ENCODE data around the gene GCAT. TPM values are rescaled to one million over a fixed set of nuclear protein-coding genes. Genes with fewer than 3 reads are reported as not detected.

The GCAT gene
- total and polyA plus RNA-seq, 2 of the 13 experiments (the other 11 are each of a cell fraction or from before 2014, with no cell fraction given), result 28.0 to 50.3 TPM

- no peak for TF ChIP-seq ARNT (IDR thresholded peaks at IDR 0.05)
- peak; percentile 45 for TF ChIP-seq SPEN (CRISPR knock-in tag; IDR thresholded peaks at IDR 0.05; ENCODE audit: low read depth)
- 0 out of 2 replicates have a peak, but pooled peaks have one; percentile 50 for TF ChIP-seq KLF9 (CRISPR knock-in tag; IDR thresholded peaks at IDR 0.05; ENCODE audit: low read depth)
- TF ChIP-seq, protein P1, sequence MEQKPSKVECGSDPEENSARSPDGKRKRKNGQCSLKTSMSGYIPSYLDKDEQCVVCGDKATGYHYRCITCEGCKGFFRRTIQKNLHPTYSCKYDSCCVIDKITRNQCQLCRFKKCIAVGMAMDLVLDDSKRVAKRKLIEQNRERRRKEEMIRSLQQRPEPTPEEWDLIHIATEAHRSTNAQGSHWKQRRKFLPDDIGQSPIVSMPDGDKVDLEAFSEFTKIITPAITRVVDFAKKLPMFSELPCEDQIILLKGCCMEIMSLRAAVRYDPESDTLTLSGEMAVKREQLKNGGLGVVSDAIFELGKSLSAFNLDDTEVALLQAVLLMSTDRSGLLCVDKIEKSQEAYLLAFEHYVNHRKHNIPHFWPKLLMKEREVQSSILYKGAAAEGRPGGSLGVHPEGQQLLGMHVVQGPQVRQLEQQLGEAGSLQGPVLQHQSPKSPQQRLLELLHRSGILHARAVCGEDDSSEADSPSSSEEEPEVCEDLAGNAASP (CRISPR knock-in tag; IDR thresholded peaks at IDR 0.05; ENCODE audit: borderline replicate concordance), result 0 out of 2 replicates have a peak, but pooled peaks have one; percentile 6
- TF ChIP-seq CERS6 (CRISPR knock-in tag; IDR thresholded peaks at IDR 0.05), result no peak
- peak; percentile 47; the same call in 1 of the 2 replicates for TF ChIP-seq NFKB2 (CRISPR knock-in tag; IDR thresholded peaks at IDR 0.05; ENCODE audit: borderline replicate concordance)
- TF ChIP-seq KLF11 (CRISPR knock-in tag; IDR thresholded peaks at IDR 0.05), result no peak
- TF ChIP-seq ADNP (CRISPR knock-in tag; IDR thresholded peaks at IDR 0.05), result no peak
- TF ChIP-seq ZNF276 (CRISPR knock-in tag; IDR thresholded peaks at IDR 0.05; ENCODE audit: low read depth), result no peak
- TF ChIP-seq ZNF841 (CRISPR knock-in tag; IDR thresholded peaks at IDR 0.05; ENCODE audit: borderline replicate concordance), result no peak; the same call in 1 of the 2 replicates
- TF ChIP-seq AKAP8 (CRISPR knock-in tag; IDR thresholded peaks at IDR 0.05), result 0 out of 2 replicates have a peak, but pooled peaks have one; percentile 38
- TF ChIP-seq SAP130 (CRISPR knock-in tag; IDR thresholded peaks at IDR 0.05; ENCODE audit: low read depth), result peak; percentile 48; the same call in 1 of the 2 replicates
- TF ChIP-seq HMG20A (CRISPR knock-in tag; IDR thresholded peaks at IDR 0.05; ENCODE audit: borderline replicate concordance), result no peak
- TF ChIP-seq ZEB1 (IDR thresholded peaks at IDR 0.05; ENCODE audit: insufficient replicate concordance, low read depth), result peak; percentile 34
- TF ChIP-seq IRX3 (CRISPR knock-in tag; IDR thresholded peaks at IDR 0.05; ENCODE audit: borderline replicate concordance, low read depth), result no peak
- TF ChIP-seq RARA (CRISPR knock-in tag; IDR thresholded peaks at IDR 0.05), result no peak
- TF ChIP-seq, protein P2, sequence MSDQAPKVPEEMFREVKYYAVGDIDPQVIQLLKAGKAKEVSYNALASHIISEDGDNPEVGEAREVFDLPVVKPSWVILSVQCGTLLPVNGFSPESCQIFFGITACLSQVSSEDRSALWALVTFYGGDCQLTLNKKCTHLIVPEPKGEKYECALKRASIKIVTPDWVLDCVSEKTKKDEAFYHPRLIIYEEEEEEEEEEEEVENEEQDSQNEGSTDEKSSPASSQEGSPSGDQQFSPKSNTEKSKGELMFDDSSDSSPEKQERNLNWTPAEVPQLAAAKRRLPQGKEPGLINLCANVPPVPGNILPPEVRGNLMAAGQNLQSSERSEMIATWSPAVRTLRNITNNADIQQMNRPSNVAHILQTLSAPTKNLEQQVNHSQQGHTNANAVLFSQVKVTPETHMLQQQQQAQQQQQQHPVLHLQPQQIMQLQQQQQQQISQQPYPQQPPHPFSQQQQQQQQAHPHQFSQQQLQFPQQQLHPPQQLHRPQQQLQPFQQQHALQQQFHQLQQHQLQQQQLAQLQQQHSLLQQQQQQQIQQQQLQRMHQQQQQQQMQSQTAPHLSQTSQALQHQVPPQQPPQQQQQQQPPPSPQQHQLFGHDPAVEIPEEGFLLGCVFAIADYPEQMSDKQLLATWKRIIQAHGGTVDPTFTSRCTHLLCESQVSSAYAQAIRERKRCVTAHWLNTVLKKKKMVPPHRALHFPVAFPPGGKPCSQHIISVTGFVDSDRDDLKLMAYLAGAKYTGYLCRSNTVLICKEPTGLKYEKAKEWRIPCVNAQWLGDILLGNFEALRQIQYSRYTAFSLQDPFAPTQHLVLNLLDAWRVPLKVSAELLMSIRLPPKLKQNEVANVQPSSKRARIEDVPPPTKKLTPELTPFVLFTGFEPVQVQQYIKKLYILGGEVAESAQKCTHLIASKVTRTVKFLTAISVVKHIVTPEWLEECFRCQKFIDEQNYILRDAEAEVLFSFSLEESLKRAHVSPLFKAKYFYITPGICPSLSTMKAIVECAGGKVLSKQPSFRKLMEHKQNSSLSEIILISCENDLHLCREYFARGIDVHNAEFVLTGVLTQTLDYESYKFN (CRISPR knock-in tag; conservative IDR thresholded peaks at IDR 0.05), result no peak; the same call in 1 of the 2 replicates
- TF ChIP-seq GATAD2A (CRISPR knock-in tag; IDR thresholded peaks at IDR 0.05), result peak; percentile 74; the same call in 1 of the 2 replicates
Observed at GRCh38 chr22:37802310-37803194, 5.2 kb upstream of the GCAT start (continued).
